IMR-90 (cell line): Measurements from ENCODE around the gene BPIFA3. TPM values are rescaled to one million over a fixed set of nuclear protein-coding genes. Genes with fewer than 3 reads are reported as not detected.

Experiments used
- ATAC-seq: fragments of 200-7000 bp; cut with Tn5 transposase; 2 replicates; pipeline ENCODE4 v1.9.1; 2020; ENCODE audit warnings: low read depth, mild to moderate bottlenecking, moderate library complexity
- Bru-seq: library from RNA; stranded (reverse); fragments of 400-500 nt; gene quantifications from one replicate; lab custom pipeline; 2021; lab: Mats Ljungman, UMichigan
- BruChase-seq, 2 experiments: library from RNA; stranded (reverse); fragments of 400-500 nt; gene quantifications; one replicate each; lab custom pipeline; 2021; lab: Mats Ljungman, UMichigan
- BruUV-seq: library from RNA; stranded (reverse); fragments of 400-500 nt; replicated peaks from 2 replicates; lab custom pipeline; 2021; lab: Mats Ljungman, UMichigan
- CTCF ChIA-PET: fragments of 300-600 bp; formaldehyde crosslinking; extraction: SDS; loops from one replicate; lab custom pipeline; 2021; ENCODE audit warnings: antibody characterized with exemption; lab: Yijun Ruan, JAX
- POLR2A ChIA-PET: fragments of 300-600 bp; sonication (Branson Sonifier 250); formaldehyde crosslinking; loops from one replicate; lab custom pipeline; 2022; ENCODE audit warnings: antibody characterized with exemption; ENCODE audit not compliant: unreplicated experiment; lab: Charles Lee
- DNase-seq: peaks from one replicate; pipeline ENCODE4 v3.0.0; 2013
- H2AFZ ChIP-seq: replicated peaks from 2 replicates; pipeline ENCODE3; 2013; ENCODE audit warnings: low read length, mild to moderate bottlenecking; ENCODE audit not compliant: poor library complexity
- H2AK5ac ChIP-seq: 2 replicates; pipeline ENCODE4 v1.6.1; 2013; ENCODE audit warnings: low read depth, low read length, inconsistent platforms
- H2AK9ac ChIP-seq: replicated peaks from 2 replicates; pipeline ENCODE3; 2013; ENCODE audit warnings: mild to moderate bottlenecking, low read depth, low read length, moderate library complexity; ENCODE audit not compliant: poor library complexity
- H2BK120ac ChIP-seq: 2 replicates; pipeline ENCODE4 v1.6.1; 2013; ENCODE audit warnings: low read depth, low read length, inconsistent platforms
- H2BK15ac ChIP-seq: 3 replicates; pipeline ENCODE4 v1.6.1; 2013; ENCODE audit warnings: low read depth, low read length, inconsistent platforms
- H2BK20ac ChIP-seq: 2 replicates; pipeline ENCODE4 v1.6.1; 2013; ENCODE audit warnings: low read depth, mild to moderate bottlenecking, inconsistent platforms, low read length, moderate library complexity
- H2BK5ac ChIP-seq: 2 replicates; pipeline ENCODE4 v1.6.1; 2013; ENCODE audit warnings: mild to moderate bottlenecking, low read depth, low read length, inconsistent platforms; ENCODE audit not compliant: poor library complexity, severe bottlenecking
- H3K14ac ChIP-seq: replicated peaks from 2 replicates; pipeline ENCODE4 v1.6.1; 2013; ENCODE audit warnings: low read depth, low read length, inconsistent platforms
- H3K18ac ChIP-seq: 2 replicates; pipeline ENCODE4 v1.6.1; 2013; ENCODE audit warnings: low read depth, low read length, control low read depth
- H3K23ac ChIP-seq: 2 replicates; pipeline ENCODE4 v1.6.1; 2013; ENCODE audit warnings: low read depth, low read length, inconsistent platforms
- H3K27ac ChIP-seq: 2 replicates; pipeline ENCODE4 v1.5.1; 2013; ENCODE audit warnings: mild to moderate bottlenecking, control low read depth, low read length; ENCODE audit not compliant: insufficient read depth
- H3K27me3 ChIP-seq: 2 replicates; pipeline ENCODE4 v1.6.1; 2013; ENCODE audit warnings: low read length; ENCODE audit not compliant: control insufficient read depth, insufficient read depth
- H3K36me3 ChIP-seq: 2 replicates; pipeline ENCODE4 v1.6.1; 2013; ENCODE audit warnings: low read length, mixed read lengths; ENCODE audit not compliant: control insufficient read depth, insufficient read depth
- H3K4ac ChIP-seq: 2 replicates; pipeline ENCODE4 v1.6.1; 2013; ENCODE audit warnings: low read depth, low read length, inconsistent platforms
- H3K4me1 ChIP-seq: 2 replicates; pipeline ENCODE4 v1.6.1; 2013; ENCODE audit warnings: low read length, mixed read lengths; ENCODE audit not compliant: control insufficient read depth, insufficient read depth
- H3K4me2 ChIP-seq: 2 replicates; pipeline ENCODE4 v1.6.1; 2013; ENCODE audit warnings: low read depth, mild to moderate bottlenecking, control low read depth, low read length, moderate library complexity
- H3K4me3 ChIP-seq: 2 replicates; pipeline ENCODE4 v1.5.1; 2013; ENCODE audit warnings: low read depth, mild to moderate bottlenecking, control low read depth, low read length, moderate library complexity; ENCODE audit not compliant: insufficient read depth
- H3K56ac ChIP-seq: 2 replicates; pipeline ENCODE4 v1.6.1; 2013; ENCODE audit warnings: low read length, inconsistent platforms; ENCODE audit not compliant: insufficient read depth; ENCODE audit errors: extremely low read depth
- H3K79me1 ChIP-seq, 2 experiments: 2 replicates each; pipeline ENCODE4 v1.6.1; 2013; ENCODE audit warnings: low read length in 2 of 2, inconsistent platforms in 1 of 2, low read depth in 1 of 2
- H3K9ac ChIP-seq: 2 replicates; pipeline ENCODE4 v1.6.1; 2013; ENCODE audit warnings: low read depth, low read length, control low read depth
- H3K9me1 ChIP-seq: 2 replicates; pipeline ENCODE4 v1.6.1; 2013; ENCODE audit warnings: low read length, inconsistent platforms; ENCODE audit not compliant: insufficient read depth
- H3K9me3 ChIP-seq: 2 replicates; pipeline ENCODE4 v1.6.1; 2013; ENCODE audit warnings: low read length; ENCODE audit not compliant: control insufficient read depth, insufficient read depth
- H4K20me1 ChIP-seq: 2 replicates; pipeline ENCODE4 v1.6.1; 2013; ENCODE audit warnings: low read length, inconsistent platforms; ENCODE audit not compliant: insufficient read depth
- H4K5ac ChIP-seq: 2 replicates; pipeline ENCODE4 v1.6.1; 2013; ENCODE audit warnings: mild to moderate bottlenecking, low read depth, low read length, control low read depth
- H4K8ac ChIP-seq, 2 experiments: 2 replicates each; pipeline ENCODE4 v1.6.1; 2013; ENCODE audit warnings: low read depth in 2 of 2, low read length in 2 of 2, control low read depth in 1 of 2, inconsistent platforms in 1 of 2
- H4K91ac ChIP-seq: 2 replicates; pipeline ENCODE4 v1.6.1; 2013; ENCODE audit warnings: low read depth, low read length, inconsistent platforms; ENCODE audit not compliant: insufficient read depth
- BHLHE40 ChIP-seq: fragments of 150-350 bp; IDR thresholded peaks from 2 replicates; pipeline ENCODE4 v1.6.1; 2016; ENCODE audit warnings: mild to moderate bottlenecking, low read depth, low read length
- CEBPB ChIP-seq: IDR thresholded peaks from 2 replicates; pipeline ENCODE4 v1.6.1; 2012; ENCODE audit warnings: low read depth, low read length, improper control_type of control experiment
- CHD1 ChIP-seq: IDR thresholded peaks from 2 replicates; pipeline ENCODE4 v1.6.1; 2012; ENCODE audit warnings: low read depth, low read length, improper control_type of control experiment
- CTCF ChIP-seq: conservative IDR thresholded peaks from 2 replicates; pipeline ENCODE4 v1.5.1; 2012; ENCODE audit warnings: mild to moderate bottlenecking, low read depth, low read length, improper control_type of control experiment
- FOS ChIP-seq: fragments of 150-350 bp; IDR thresholded peaks from 2 replicates; pipeline ENCODE4 v1.6.1; 2016; ENCODE audit warnings: low read depth, low read length
- MAFK ChIP-seq: IDR thresholded peaks from 2 replicates; pipeline ENCODE4 v1.6.1; 2012; ENCODE audit warnings: low read depth, low read length, improper control_type of control experiment
- MAZ ChIP-seq: IDR thresholded peaks from 2 replicates; pipeline ENCODE4 v1.6.1; 2012; ENCODE audit warnings: low read depth, mild to moderate bottlenecking, low read length, improper control_type of control experiment, moderate library complexity, borderline replicate concordance
- MXI1 ChIP-seq: IDR thresholded peaks from 2 replicates; pipeline ENCODE4 v1.6.1; 2012; ENCODE audit warnings: low read depth, mild to moderate bottlenecking, low read length, moderate library complexity, borderline replicate concordance
- NFE2L2 ChIP-seq: fragments of 150-350 bp; IDR thresholded peaks from 2 replicates; pipeline ENCODE4 v1.6.1; 2016; ENCODE audit warnings: low read depth, mild to moderate bottlenecking, low read length
- POLR2A ChIP-seq: IDR thresholded peaks from 2 replicates; pipeline ENCODE4 v1.6.1; 2012; ENCODE audit warnings: mild to moderate bottlenecking, low read depth, low read length
- RAD21 ChIP-seq: IDR thresholded peaks from 2 replicates; pipeline ENCODE4 v1.6.1; 2012; ENCODE audit warnings: low read length, improper control_type of control experiment
- RCOR1 ChIP-seq: IDR thresholded peaks from 2 replicates; pipeline ENCODE4 v1.6.1; 2012; ENCODE audit warnings: mild to moderate bottlenecking, low read length, improper control_type of control experiment; ENCODE audit not compliant: insufficient replicate concordance
- RFX5 ChIP-seq: IDR thresholded peaks from 2 replicates; pipeline ENCODE4 v1.8.0; 2012; ENCODE audit warnings: low read depth, mild to moderate bottlenecking, low read length, moderate library complexity
- SMC3 ChIP-seq: fragments of 150-350 bp; IDR thresholded peaks from 2 replicates; pipeline ENCODE4 v1.6.1; 2016; ENCODE audit warnings: low read depth, mild to moderate bottlenecking, antibody characterized with exemption, low read length, moderate library complexity
- USF2 ChIP-seq: fragments of 150-350 bp; IDR thresholded peaks from 2 replicates; pipeline ENCODE4 v1.6.1; 2017; ENCODE audit warnings: mild to moderate bottlenecking, antibody characterized with exemption, low read length, low read depth
- WGBS, 2 experiments: methylation state at CpG; one replicate each; pipeline versions ENCODE4 v1.1.5 to v1.1.7; 2013; ENCODE audit warnings: missing lambda C conversion rate in 2 of 2; ENCODE audit not compliant: insufficient read length in 1 of 2; ENCODE audit errors: extremely low coverage in 2 of 2; 5-methylcytosine and 5-hydroxymethylcytosine counted together
- dilution Hi-C: fragments of 300-500 bp; cut with HindIII; formaldehyde crosslinking; loops from one replicate; pipeline ENCODE4 v1.14.3; 2018; ENCODE audit warnings: low sequenced_read_pairs; ENCODE audit not compliant: unreplicated experiment
- in situ Hi-C: fragments of 300-500 bp; cut with MboI; formaldehyde crosslinking; loops from 3 replicates; pipeline ENCODE4 v1.14.3; 2019; ENCODE audit warnings: low sequenced_read_pairs, inconsistent platforms, mixed read lengths
- intact Hi-C: fragments of 100-400 bp; cut with micrococcal nuclease; formaldehyde crosslinking; loops from 2 replicates; pipeline ENCODE4 v1.10.0; 2022
- long read RNA-seq: library from polyadenylated mRNA; unstranded; transcript quantifications from one replicate; pipeline ENCODE4 v2.0.0, GENCODE V29; 2021; ENCODE audit not compliant: unreplicated experiment
- polyA plus RNA-seq, 3 experiments: library from polyadenylated mRNA; depleted of rRNA; stranded (reverse); fragments of >200 nt; gene quantifications; 2 replicates each; pipeline ENCODE4 v1.2.3, GENCODE V29; 2012; ENCODE audit warnings: low replicate concordance in 1 of 3
- total RNA-seq: library from RNA; depleted of rRNA; stranded (reverse); fragments of >200 nt; gene quantifications from 2 replicates; pipeline ENCODE4 v1.2.3, GENCODE V29; 2012; rRNA removed
- TF ChIP-seq, protein P1 (sequence below): fragments of 150-350 bp; IDR thresholded peaks from 2 replicates; pipeline ENCODE4 v1.6.1; 2016; ENCODE audit warnings: low read depth, mild to moderate bottlenecking, low read length, moderate library complexity, borderline replicate concordance

The BPIFA3 gene
- not detected in 2 replicates for total RNA-seq
- not detected in 2 replicates for polyA plus RNA-seq (2012; rRNA removed)
- not detected in 2 replicates for polyA plus RNA-seq (2012; cell fraction: cytosol; rRNA removed)
- polyA plus RNA-seq (2012; cell fraction: nucleus; rRNA removed; ENCODE audit: low replicate concordance) = not detected in 2 replicates
- Bru-seq, nascent RNA = not detected
- BruChase-seq, experiment 1, labeled RNA remaining after a 6-hour chase = not detected
- BruChase-seq, experiment 2, labeled RNA remaining after a 2-hour chase = not detected
- long read RNA-seq = 0 reads

DNA sequence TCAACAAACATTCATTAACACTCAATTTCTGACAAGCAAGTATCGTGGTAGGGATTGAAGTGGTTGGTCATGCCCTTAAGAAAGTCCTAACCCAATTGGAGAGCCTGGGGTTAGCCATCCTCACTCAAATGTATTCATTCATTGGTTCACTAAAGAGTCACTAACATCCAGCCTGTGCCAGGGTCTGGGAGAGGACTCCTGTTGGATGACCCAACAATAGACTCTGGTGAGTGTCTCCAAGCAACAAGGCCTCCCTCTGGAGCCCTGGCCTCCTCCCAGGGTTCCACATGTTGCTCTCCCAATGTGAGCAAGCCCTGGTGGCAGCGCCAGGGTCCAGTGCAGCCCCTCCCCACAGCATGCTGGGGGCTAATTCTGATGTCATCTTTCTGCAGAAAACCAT is at the start of gene BPIFA3:
BPIFA3 (plus strand) TSS at position 301 of the 400 bp plus-strand sequence. CDS start 185 bp downstream, outside the sequence.
- no peak within 1 kb of the TSS for H3K9ac ChIP-seq
- no peaks in the 10 kb centered on the region for H3K36me3 ChIP-seq
- in situ Hi-C loops = no loop called here
- H2BK15ac ChIP-seq = no peak within 1 kb of the TSS
- POLR2A ChIA-PET = no interaction called here
- no peaks in the 10 kb centered on the region for H3K9me3 ChIP-seq
- H3K56ac ChIP-seq = no peak within 1 kb of the TSS
- H2AFZ ChIP-seq = no peak within 1 kb of the TSS
- no peak within 1 kb of the TSS for H3K4ac ChIP-seq
- DNase-seq (no peak), ATAC-seq (no peak)
- CTCF ChIA-PET = no interaction called here
- no peak within 1 kb of the TSS for H3K14ac ChIP-seq
- no peaks in the 10 kb centered on the region for H3K79me1 ChIP-seq
- dilution Hi-C loops = no loop called here
- no peak within 1 kb of the TSS for H3K4me2 ChIP-seq
- H2AK5ac ChIP-seq = no peak within 1 kb of the TSS
- H2AK9ac ChIP-seq = no peak within 1 kb of the TSS
- BruUV-seq = no TSS peak
- H4K8ac ChIP-seq = no peak within 1 kb of the TSS
- no peak within 1 kb of the TSS for H2BK120ac ChIP-seq
- WGBS, 2 experiments = no CpG with 5 or more reads among the region's 2 CpGs
- H4K20me1 ChIP-seq = no peaks in the 10 kb centered on the region
- H3K27me3 ChIP-seq = peaks cover 3% of the 10 kb centered on the region; the same call in 1 of the 2 replicates
- H3K4me1 ChIP-seq = no peaks in the 10 kb centered on the region
- H4K91ac ChIP-seq = no peak within 1 kb of the TSS
- TF ChIP-seq FOS (no peak), CHD1 (no peak), NFE2L2 (no peak), MAZ (no peak), RCOR1 (no peak), RFX5 (no peak), RAD21 (no peak), USF2 (no peak), MAFK (no peak), MXI1 (no peak), CEBPB (no peak), SMC3 (no peak), CTCF (no peak), BHLHE40 (no peak), POLR2A (no peak)
- TF ChIP-seq, protein P1, sequence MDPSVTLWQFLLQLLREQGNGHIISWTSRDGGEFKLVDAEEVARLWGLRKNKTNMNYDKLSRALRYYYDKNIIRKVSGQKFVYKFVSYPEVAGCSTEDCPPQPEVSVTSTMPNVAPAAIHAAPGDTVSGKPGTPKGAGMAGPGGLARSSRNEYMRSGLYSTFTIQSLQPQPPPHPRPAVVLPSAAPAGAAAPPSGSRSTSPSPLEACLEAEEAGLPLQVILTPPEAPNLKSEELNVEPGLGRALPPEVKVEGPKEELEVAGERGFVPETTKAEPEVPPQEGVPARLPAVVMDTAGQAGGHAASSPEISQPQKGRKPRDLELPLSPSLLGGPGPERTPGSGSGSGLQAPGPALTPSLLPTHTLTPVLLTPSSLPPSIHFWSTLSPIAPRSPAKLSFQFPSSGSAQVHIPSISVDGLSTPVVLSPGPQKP = no peak
- H2BK20ac ChIP-seq = no peak within 1 kb of the TSS
- H3K18ac ChIP-seq = no peak within 1 kb of the TSS
- H2BK5ac ChIP-seq = no peak within 1 kb of the TSS
- H3K9me1 ChIP-seq = no peaks in the 10 kb centered on the region
- no peak within 1 kb of the TSS for H3K23ac ChIP-seq
- intact Hi-C loops = no loop called here
- no peak within 1 kb of the TSS for H3K4me3 ChIP-seq
- no peak within 1 kb of the TSS for H4K5ac ChIP-seq
- H3K27ac ChIP-seq = no peak within 1 kb of the TSS
